GM20431 (cell line): ENCODE measurements around the gene TNFSF11.

Experiments used
- in situ Hi-C: fragments of 300-500 bp; cut with MseI, MboI; formaldehyde crosslinking; loops from one replicate; pipeline ENCODE4 v1.15.0; 2020; ENCODE audit warnings: low sequenced_read_pairs; ENCODE audit not compliant: unreplicated experiment

The TNFSF11 gene

GRCh38 chr13:42651936-42652641 lies 78.1 kb downstream of the TNFSF11 start:
- in situ Hi-C loops = no loop called here

GRCh38 chr13:42652642-42653415 lies 78.9 kb downstream of the TNFSF11 start:
- in situ Hi-C loops = no loop called here

DNA sequence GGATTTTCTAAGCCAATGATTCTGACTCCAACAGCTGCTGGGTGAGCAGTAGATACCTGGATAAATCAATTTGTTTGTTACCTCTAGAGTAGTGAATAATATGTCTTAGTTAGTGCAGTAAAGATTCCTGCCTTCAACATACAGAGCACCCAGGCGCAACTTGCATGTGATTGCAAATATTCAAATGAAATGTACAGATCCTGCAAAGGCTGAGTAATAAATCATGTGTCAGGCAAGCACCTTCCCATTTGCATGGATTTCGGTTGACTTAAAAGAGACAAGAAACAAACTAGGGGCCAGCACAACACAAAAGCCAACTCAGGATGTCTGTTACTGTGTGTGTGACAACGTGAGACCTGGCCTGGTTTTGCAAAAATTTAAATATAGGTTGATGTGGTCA lies 79.7 kb downstream of the TNFSF11 start:
- in situ Hi-C loops = no loop called here

DNA sequence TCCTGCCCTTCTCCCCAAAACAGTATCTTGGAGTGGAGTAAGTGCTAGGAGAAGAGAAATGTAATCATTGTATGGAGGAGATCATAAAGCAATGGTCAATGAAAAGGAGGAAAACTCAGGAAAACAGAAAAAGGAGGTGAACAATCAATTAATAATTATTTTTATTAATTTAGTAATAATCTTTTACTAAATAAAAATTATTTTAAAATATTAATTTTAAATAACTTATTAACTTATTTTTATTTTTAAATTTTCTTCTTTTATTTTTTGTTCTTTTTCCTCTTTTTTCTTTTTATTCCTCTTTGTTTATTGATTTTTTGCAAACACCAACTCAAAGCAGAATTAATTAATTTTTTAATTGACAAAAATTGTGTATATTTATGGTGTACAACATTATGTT lies 80.3 kb downstream of the TNFSF11 start:
- in situ Hi-C loops = no loop called here

DNA sequence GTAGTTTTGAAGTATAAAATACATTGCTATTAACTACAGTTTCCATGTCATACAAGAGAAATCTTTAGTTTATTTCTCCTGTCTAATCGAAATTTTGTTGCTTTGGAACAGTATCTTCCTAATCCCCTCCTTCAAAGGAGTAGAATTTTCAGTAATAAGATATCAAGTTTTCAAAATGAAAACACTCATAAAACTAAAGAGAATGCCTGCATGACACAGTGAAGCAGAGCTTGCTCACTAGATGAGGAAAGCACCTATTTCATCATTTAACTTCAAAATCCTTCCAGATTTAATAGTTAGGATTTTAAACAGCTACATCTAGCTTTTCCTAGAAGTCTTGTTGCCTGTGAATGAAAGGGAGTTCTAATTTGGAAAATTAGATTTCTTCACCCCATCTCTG lies 80.8 kb downstream of the TNFSF11 start:
- in situ Hi-C loops = no loop called here

GRCh38 chr13:42656161-42656560 lies 82.2 kb downstream of the TNFSF11 start:
- in situ Hi-C loops = no loop called here

- in situ Hi-C loops = no loop called here
Observed at GRCh38 chr13:42656958-42657357, 83.0 kb downstream of the TNFSF11 start.
